Mucosa of descending colon (tissue), 3 donors: Measurements from ENCODE around the gene ARHGAP9. TPM values are rescaled to one million over a fixed set of nuclear protein-coding genes. Genes with fewer than 3 reads are reported as not detected.

Source experiments
- ATAC-seq: fragments of 200-7000 bp; cut with Tn5 transposase; one replicate; pipeline ENCODE4 v1.9.1; 2020; ENCODE audit warnings: mild to moderate bottlenecking, moderate library complexity
- DNase-seq, 3 donors: peaks; one replicate each; pipeline ENCODE4 v3.0.0-alpha.2; 2020
- H3K36me3 ChIP-seq: fragments of 200-600 bp; one replicate; pipeline ENCODE4 v1.8.0; 2021; ENCODE audit warnings: low read depth, mild to moderate bottlenecking
- H3K4me1 ChIP-seq: fragments of 200-600 bp; one replicate; pipeline ENCODE4 v1.8.0; 2021; ENCODE audit warnings: low read depth, mild to moderate bottlenecking
- H3K4me3 ChIP-seq: fragments of 200-600 bp; one replicate; pipeline ENCODE4 v1.8.0; 2021; ENCODE audit warnings: mild to moderate bottlenecking
- H3K9me3 ChIP-seq: fragments of 200-600 bp; one replicate; pipeline ENCODE4 v1.8.0; 2021; ENCODE audit warnings: mild to moderate bottlenecking
- CTCF ChIP-seq: fragments of 200-600 bp; IDR thresholded peaks from one replicate; pipeline ENCODE4 v1.8.0; 2022; ENCODE audit warnings: antibody characterized with exemption, mild to moderate bottlenecking
- intact Hi-C, 2 donors: fragments of 100-400 bp; cut with DNase I in 1 of 2; cut with micrococcal nuclease in 1 of 2; formaldehyde crosslinking; loops; one replicate each; pipeline versions ENCODE4 v1.11.0 to v1.11.1; 2022; cut with DNase I, micrococcal nuclease
- total RNA-seq, 3 donors: library from RNA; stranded (reverse); fragmentation: NEBNext Ultra II Directional in 2 of 3; extraction: Animal tissue kit (Norgen Biotek cat#: 25700) in 2 of 3; gene quantifications; one replicate each; pipeline versions ENCODE4 v1.2.1 to v1.2.4, GENCODE V29; 2021 to 2023
- donor health status: DM: no; HTN: no; CAD: no; lungs with moderate emphysema.
- donor health status: DM: no; HTN: no; CAD: no.
- donor health status: DM: no; HTN: yes; CAD: no.

ARHGAP9 gene
- total RNA-seq, 3 donors from 2014 or later = 8.8 to 18.5 (median 15.0) TPM

DNA sequence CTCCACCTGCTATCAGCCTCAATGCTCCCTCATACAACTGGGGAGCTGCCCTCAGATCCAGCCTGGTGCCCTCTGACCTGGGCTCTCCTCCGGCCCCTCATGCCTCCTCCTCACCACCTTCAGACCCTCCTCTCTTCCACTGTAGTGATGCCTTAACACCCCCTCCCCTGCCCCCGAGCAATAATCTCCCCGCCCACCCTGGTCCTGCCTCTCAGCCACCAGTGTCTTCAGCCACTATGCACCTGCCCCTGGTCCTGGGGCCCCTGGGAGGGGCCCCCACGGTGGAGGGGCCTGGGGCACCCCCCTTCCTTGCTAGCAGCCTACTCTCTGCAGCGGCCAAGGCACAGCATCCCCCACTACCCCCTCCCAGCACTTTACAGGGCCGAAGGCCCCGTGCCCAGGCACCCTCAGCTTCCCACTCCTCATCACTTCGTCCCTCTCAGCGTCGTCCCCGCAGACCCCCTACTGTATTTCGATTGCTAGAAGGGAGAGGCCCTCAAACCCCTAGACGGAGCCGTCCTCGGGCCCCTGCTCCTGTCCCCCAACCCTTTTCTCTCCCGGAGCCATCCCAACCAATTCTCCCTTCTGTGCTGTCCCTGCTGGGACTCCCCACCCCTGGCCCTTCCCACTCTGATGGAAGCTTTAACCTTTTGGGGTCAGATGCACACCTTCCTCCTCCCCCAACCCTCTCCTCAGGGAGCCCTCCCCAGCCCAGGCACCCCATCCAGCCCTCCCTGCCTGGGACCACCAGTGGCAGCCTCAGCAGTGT lies 46.1 kb upstream of the ARHGAP9 start:
- Histone ChIP-seq H3K36me3 (peaks cover 9% of the 10 kb centered on the region), H3K4me3 (no peak overlapping the region), H3K4me1 (peaks cover 28% of the 10 kb centered on the region), H3K9me3 (no peaks in the 10 kb centered on the region)
- DNase-seq (no peak), ATAC-seq (no peak)
- TF ChIP-seq CTCF = no peak
- intact Hi-C loops = no loop called here

- H3K4me1 ChIP-seq = peaks cover 28% of the 10 kb centered on the region
- no peaks in the 10 kb centered on the region for H3K9me3 ChIP-seq
- no peak for TF ChIP-seq CTCF
- no peak for ATAC-seq
- peaks cover 9% of the 10 kb centered on the region for H3K36me3 ChIP-seq
- intact Hi-C loops = no loop called here
- peak in 1 of 3 donors; percentile 59 for DNase-seq
- H3K4me3 ChIP-seq = no peak overlapping the region
Measured at GRCh38 chr12:57524814-57525614, 45.3 kb upstream of the ARHGAP9 start.

GRCh38 chr12:57523706-57524614 lies 44.3 kb upstream of the ARHGAP9 start:
- H3K4me3 ChIP-seq = no peak overlapping the region
- TF ChIP-seq CTCF = no peak
- intact Hi-C loops = no loop called here
- ATAC-seq (no peak), DNase-seq (no peak)
- H3K9me3 ChIP-seq = no peaks in the 10 kb centered on the region
- H3K36me3 ChIP-seq = peaks cover 9% of the 10 kb centered on the region
- H3K4me1 ChIP-seq = peaks cover 35% of the 10 kb centered on the region

- Histone ChIP-seq H3K9me3 (no peaks in the 10 kb centered on the region), H3K36me3 (peaks cover 5% of the 10 kb centered on the region), H3K4me1 (peaks cover 44% of the 10 kb centered on the region), H3K4me3 (peak overlapping the region; percentile 65)
- intact Hi-C loops = no loop called here
- peak; percentile 60 to 84 (median 74) for DNase-seq
- ATAC-seq = peak; percentile 0
- TF ChIP-seq CTCF = no peak
Measured at GRCh38 chr12:57522887-57523705, 43.4 kb upstream of the ARHGAP9 start.
